Measurements from ENCODE around the gene SPATA16.

SPATA16 gene

DNA sequence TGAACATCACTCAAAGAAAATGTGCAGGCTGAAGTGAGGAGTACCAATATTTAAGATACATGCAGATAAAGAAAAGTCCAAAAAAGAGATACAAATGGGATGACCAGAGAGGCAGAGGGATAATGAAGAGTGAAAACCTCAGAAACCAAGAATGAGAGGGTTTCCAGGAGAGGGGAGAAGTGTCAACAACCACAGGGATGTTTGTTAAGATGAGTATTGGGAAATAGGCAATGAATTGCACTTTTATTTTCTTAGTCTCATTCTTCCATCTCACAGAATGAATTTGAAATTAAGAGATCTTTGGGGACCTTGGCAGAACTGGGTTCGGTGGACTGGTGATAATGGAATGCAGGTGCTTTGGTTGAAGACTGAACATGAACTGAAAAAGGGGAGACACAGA, 288.0 kb downstream of the SPATA16 start:
- H3K9me2 ChIP-seq (replicated peaks; ENCODE audit: low read depth, low read length) = no peaks in the 10 kb centered on the region
- H3F3A ChIP-seq (ENCODE audit: low read depth) = no peaks in the 10 kb centered on the region
- H3K79me2 ChIP-seq (ENCODE audit: insufficient read depth, low read length) = no peaks in the 10 kb centered on the region
- no peak overlapping the region for H3K9ac ChIP-seq (ENCODE audit: low read depth, low read length, poor library complexity, severe bottlenecking)
- H3K36me3 ChIP-seq (ENCODE audit: insufficient read depth, low read length) = no peaks in the 10 kb centered on the region
- H3K27me3 ChIP-seq (ENCODE audit: insufficient read depth, low read length, poor library complexity, severe bottlenecking) = no peaks in the 10 kb centered on the region
- H4K20me1 ChIP-seq (ENCODE audit: insufficient read depth, low read length, poor library complexity, severe bottlenecking) = no peaks in the 10 kb centered on the region
- H3K9me3 ChIP-seq (ENCODE audit: insufficient read depth, low read depth, low read length) = no peaks in the 10 kb centered on the region
- TF ChIP-seq, protein P1, sequence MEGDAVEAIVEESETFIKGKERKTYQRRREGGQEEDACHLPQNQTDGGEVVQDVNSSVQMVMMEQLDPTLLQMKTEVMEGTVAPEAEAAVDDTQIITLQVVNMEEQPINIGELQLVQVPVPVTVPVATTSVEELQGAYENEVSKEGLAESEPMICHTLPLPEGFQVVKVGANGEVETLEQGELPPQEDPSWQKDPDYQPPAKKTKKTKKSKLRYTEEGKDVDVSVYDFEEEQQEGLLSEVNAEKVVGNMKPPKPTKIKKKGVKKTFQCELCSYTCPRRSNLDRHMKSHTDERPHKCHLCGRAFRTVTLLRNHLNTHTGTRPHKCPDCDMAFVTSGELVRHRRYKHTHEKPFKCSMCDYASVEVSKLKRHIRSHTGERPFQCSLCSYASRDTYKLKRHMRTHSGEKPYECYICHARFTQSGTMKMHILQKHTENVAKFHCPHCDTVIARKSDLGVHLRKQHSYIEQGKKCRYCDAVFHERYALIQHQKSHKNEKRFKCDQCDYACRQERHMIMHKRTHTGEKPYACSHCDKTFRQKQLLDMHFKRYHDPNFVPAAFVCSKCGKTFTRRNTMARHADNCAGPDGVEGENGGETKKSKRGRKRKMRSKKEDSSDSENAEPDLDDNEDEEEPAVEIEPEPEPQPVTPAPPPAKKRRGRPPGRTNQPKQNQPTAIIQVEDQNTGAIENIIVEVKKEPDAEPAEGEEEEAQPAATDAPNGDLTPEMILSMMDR (conservative IDR thresholded peaks at IDR 0.05; ENCODE audit: low read length) = no peak
- TF ChIP-seq EZH2phosphoT487 (IDR thresholded peaks at IDR 0.05; ENCODE audit: borderline replicate concordance) = no peak
- peak overlapping the region; percentile 51; the same call in 1 of the 2 replicates for H2AFZ ChIP-seq (ENCODE audit: low read length)
- no peak overlapping the region for H3K4me2 ChIP-seq (ENCODE audit: low read depth, low read length, poor library complexity, severe bottlenecking)
- no peaks in the 10 kb centered on the region for H3K4me1 ChIP-seq (ENCODE audit: insufficient read depth, low read length, poor library complexity, severe bottlenecking)
- H3K4me3 ChIP-seq (ENCODE audit: low read length, poor library complexity, severe bottlenecking) = no peak overlapping the region

- Histone ChIP-seq H3K36me3 (ENCODE audit: insufficient read depth, low read length) (no peaks in the 10 kb centered on the region), H4K20me1 (ENCODE audit: insufficient read depth, low read length, poor library complexity, severe bottlenecking) (no peaks in the 10 kb centered on the region), H3K9ac (ENCODE audit: low read depth, low read length, poor library complexity, severe bottlenecking) (no peak overlapping the region), H3K4me3 (ENCODE audit: low read length, poor library complexity, severe bottlenecking) (no peak overlapping the region), H3K79me2 (ENCODE audit: insufficient read depth, low read length) (no peaks in the 10 kb centered on the region), H3F3A (ENCODE audit: low read depth) (no peaks in the 10 kb centered on the region), H3K9me2 (replicated peaks; ENCODE audit: low read depth, low read length) (no peaks in the 10 kb centered on the region), H3K9me3 (ENCODE audit: insufficient read depth, low read depth, low read length) (no peaks in the 10 kb centered on the region), H3K4me2 (ENCODE audit: low read depth, low read length, poor library complexity, severe bottlenecking) (no peak overlapping the region), H2AFZ (ENCODE audit: low read length) (no peak overlapping the region), H3K4me1 (ENCODE audit: insufficient read depth, low read length, poor library complexity, severe bottlenecking) (peaks cover 13% of the 10 kb centered on the region), H3K27me3 (ENCODE audit: insufficient read depth, low read length, poor library complexity, severe bottlenecking) (no peaks in the 10 kb centered on the region)
- no peak for TF ChIP-seq EZH2phosphoT487 (IDR thresholded peaks at IDR 0.05; ENCODE audit: borderline replicate concordance)
- TF ChIP-seq, protein P1 (conservative IDR thresholded peaks at IDR 0.05; ENCODE audit: low read length) = no peak
Observed at GRCh38 chr3:172848910-172849309, 292.1 kb downstream of the SPATA16 start.

- H3K9me2 ChIP-seq (replicated peaks; ENCODE audit: low read depth, low read length) = no peaks in the 10 kb centered on the region
- H3K4me1 ChIP-seq (ENCODE audit: insufficient read depth, low read length, poor library complexity, severe bottlenecking) = peaks cover 14% of the 10 kb centered on the region
- no peaks in the 10 kb centered on the region for H4K20me1 ChIP-seq (ENCODE audit: insufficient read depth, low read length, poor library complexity, severe bottlenecking)
- no peaks in the 10 kb centered on the region for H3K9me3 ChIP-seq (ENCODE audit: insufficient read depth, low read depth, low read length)
- no peak overlapping the region for H3K4me2 ChIP-seq (ENCODE audit: low read depth, low read length, poor library complexity, severe bottlenecking)
- no peaks in the 10 kb centered on the region for H3F3A ChIP-seq (ENCODE audit: low read depth)
- no peak overlapping the region for H2AFZ ChIP-seq (ENCODE audit: low read length)
- no peak for TF ChIP-seq EZH2phosphoT487 (IDR thresholded peaks at IDR 0.05; ENCODE audit: borderline replicate concordance)
- TF ChIP-seq, protein P1 (conservative IDR thresholded peaks at IDR 0.05; ENCODE audit: low read length) = no peak
- H3K36me3 ChIP-seq (ENCODE audit: insufficient read depth, low read length) = no peaks in the 10 kb centered on the region
- no peaks in the 10 kb centered on the region for H3K79me2 ChIP-seq (ENCODE audit: insufficient read depth, low read length)
- no peak overlapping the region for H3K9ac ChIP-seq (ENCODE audit: low read depth, low read length, poor library complexity, severe bottlenecking)
- H3K27me3 ChIP-seq (ENCODE audit: insufficient read depth, low read length, poor library complexity, severe bottlenecking) = no peaks in the 10 kb centered on the region
- no peak overlapping the region for H3K4me3 ChIP-seq (ENCODE audit: low read length, poor library complexity, severe bottlenecking)
Observed at GRCh38 chr3:172847292-172847691, 293.7 kb downstream of the SPATA16 start.

All from Loucy (cell line).